ENCODE data around the gene CAAP1.

DNA sequence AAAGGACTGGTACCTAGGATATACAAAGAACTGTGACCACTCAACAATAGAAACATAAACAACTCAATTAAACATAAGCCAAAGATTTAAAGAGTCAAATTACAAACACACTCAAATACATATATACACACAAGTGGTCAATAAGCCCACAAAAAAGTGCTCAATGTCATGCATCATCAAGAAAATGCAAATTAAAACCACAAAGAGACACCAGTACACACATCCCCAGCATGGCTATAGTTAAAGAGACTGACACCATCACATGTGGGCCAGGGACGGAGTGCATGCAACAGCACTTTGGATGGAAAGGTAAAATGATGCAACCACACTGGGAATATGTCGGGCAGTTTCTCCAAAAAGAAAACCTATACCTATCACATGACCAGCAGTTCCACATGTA is 89.7 kb downstream of the CAAP1 start:
- TF ChIP-seq, protein P1, sequence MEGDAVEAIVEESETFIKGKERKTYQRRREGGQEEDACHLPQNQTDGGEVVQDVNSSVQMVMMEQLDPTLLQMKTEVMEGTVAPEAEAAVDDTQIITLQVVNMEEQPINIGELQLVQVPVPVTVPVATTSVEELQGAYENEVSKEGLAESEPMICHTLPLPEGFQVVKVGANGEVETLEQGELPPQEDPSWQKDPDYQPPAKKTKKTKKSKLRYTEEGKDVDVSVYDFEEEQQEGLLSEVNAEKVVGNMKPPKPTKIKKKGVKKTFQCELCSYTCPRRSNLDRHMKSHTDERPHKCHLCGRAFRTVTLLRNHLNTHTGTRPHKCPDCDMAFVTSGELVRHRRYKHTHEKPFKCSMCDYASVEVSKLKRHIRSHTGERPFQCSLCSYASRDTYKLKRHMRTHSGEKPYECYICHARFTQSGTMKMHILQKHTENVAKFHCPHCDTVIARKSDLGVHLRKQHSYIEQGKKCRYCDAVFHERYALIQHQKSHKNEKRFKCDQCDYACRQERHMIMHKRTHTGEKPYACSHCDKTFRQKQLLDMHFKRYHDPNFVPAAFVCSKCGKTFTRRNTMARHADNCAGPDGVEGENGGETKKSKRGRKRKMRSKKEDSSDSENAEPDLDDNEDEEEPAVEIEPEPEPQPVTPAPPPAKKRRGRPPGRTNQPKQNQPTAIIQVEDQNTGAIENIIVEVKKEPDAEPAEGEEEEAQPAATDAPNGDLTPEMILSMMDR (IDR thresholded peaks at IDR 0.05; ENCODE audit: low read length) = no peak
- TF ChIP-seq EZH2phosphoT487 (IDR thresholded peaks at IDR 0.05; ENCODE audit: low read length) = no peak
